ENCODE data around the gene ENKUR.
A peak's percentile ranks its signal among the peaks of the same experiment; 100 is the strongest.
"Not testable (repeated sequence)": the region's sequence is repeated elsewhere in the genome, so short reads cannot be mapped to it uniquely, and the experiment has no call there.

Gene ENKUR

GRCh38 chr10:24959382-24959730 lies 56.6 kb downstream of the ENKUR start:
- Histone ChIP-seq H3K4me1 (ENCODE audit: control insufficient read depth, insufficient read depth, low read length, poor library complexity, severe bottlenecking) (no peaks in the 10 kb centered on the region), H3K9me3 (ENCODE audit: control insufficient read depth, low read length) (no peaks in the 10 kb centered on the region), H3K36me3 (ENCODE audit: control insufficient read depth, insufficient read depth, low read length) (no peaks in the 10 kb centered on the region), H3K4me3 (ENCODE audit: extremely low read depth, insufficient read depth, low read length, poor library complexity, severe bottlenecking) (no peak overlapping the region), H3K27ac (ENCODE audit: low read depth, low read length, severe bottlenecking) (no peak overlapping the region)
- 67% methylated on average over 1 of the region's 3 CpGs; no CpG with 5 or more reads in 1 of the 2 experiments for WGBS, 2 experiments (ENCODE audit: insufficient coverage in 2 of 2)

GRCh38 chr10:24958721-24959381 lies 57.1 kb downstream of the ENKUR start:
- Histone ChIP-seq H3K4me1 (ENCODE audit: control insufficient read depth, insufficient read depth, low read length, poor library complexity, severe bottlenecking) (no peaks in the 10 kb centered on the region), H3K4me3 (ENCODE audit: extremely low read depth, insufficient read depth, low read length, poor library complexity, severe bottlenecking) (no peak overlapping the region), H3K27ac (ENCODE audit: low read depth, low read length, severe bottlenecking) (peak overlapping the region; percentile 24), H3K9me3 (ENCODE audit: control insufficient read depth, low read length) (no peaks in the 10 kb centered on the region), H3K36me3 (ENCODE audit: control insufficient read depth, insufficient read depth, low read length) (no peaks in the 10 kb centered on the region)
- WGBS, 2 experiments (ENCODE audit: insufficient coverage in 2 of 2): 87 to 91% methylated on average over 5 of the region's 5 CpGs

- Histone ChIP-seq H3K4me1 (ENCODE audit: control insufficient read depth, insufficient read depth, low read length, poor library complexity, severe bottlenecking) (no peaks in the 10 kb centered on the region), H3K9me3 (ENCODE audit: control insufficient read depth, low read length) (no peaks in the 10 kb centered on the region), H3K36me3 (ENCODE audit: control insufficient read depth, insufficient read depth, low read length) (no peaks in the 10 kb centered on the region), H3K4me3 (ENCODE audit: extremely low read depth, insufficient read depth, low read length, poor library complexity, severe bottlenecking) (no peak overlapping the region), H3K27ac (ENCODE audit: low read depth, low read length, severe bottlenecking) (peak overlapping the region; percentile 24)
- WGBS, 2 experiments (ENCODE audit: insufficient coverage in 2 of 2): 92% methylated on average over 2 of the region's 4 CpGs; no CpG with 5 or more reads in 1 of the 2 experiments
Observed at GRCh38 chr10:24958091-24958720, 57.8 kb downstream of the ENKUR start.

- 83 to 100% methylated on average over 1 to 3 of the region's 6 CpGs for WGBS, 2 experiments (ENCODE audit: insufficient coverage in 2 of 2)
- H3K4me1 ChIP-seq (ENCODE audit: control insufficient read depth, insufficient read depth, low read length, poor library complexity, severe bottlenecking); H3K27ac ChIP-seq (ENCODE audit: low read depth, low read length, severe bottlenecking); H3K4me3 ChIP-seq (ENCODE audit: extremely low read depth, insufficient read depth, low read length, poor library complexity, severe bottlenecking); H3K9me3 ChIP-seq (ENCODE audit: control insufficient read depth, low read length); H3K36me3 ChIP-seq (ENCODE audit: control insufficient read depth, insufficient read depth, low read length): not testable (repeated sequence)
Observed at GRCh38 chr10:24957624-24958051, 58.3 kb downstream of the ENKUR start.

GRCh38 chr10:24953675-24954074 lies 62.3 kb downstream of the ENKUR start:
- H3K27ac ChIP-seq (ENCODE audit: low read depth, low read length, severe bottlenecking): no peak overlapping the region
- no peaks in the 10 kb centered on the region for H3K4me1 ChIP-seq (ENCODE audit: control insufficient read depth, insufficient read depth, low read length, poor library complexity, severe bottlenecking)
- no peaks in the 10 kb centered on the region for H3K9me3 ChIP-seq (ENCODE audit: control insufficient read depth, low read length)
- H3K4me3 ChIP-seq (ENCODE audit: extremely low read depth, insufficient read depth, low read length, poor library complexity, severe bottlenecking): no peak overlapping the region
- 85 to 89% methylated on average over 5 to 9 of the region's 11 CpGs for WGBS, 2 experiments (ENCODE audit: insufficient coverage in 2 of 2)
- no peaks in the 10 kb centered on the region for H3K36me3 ChIP-seq (ENCODE audit: control insufficient read depth, insufficient read depth, low read length)

GRCh38 chr10:24952707-24953645 lies 63.0 kb downstream of the ENKUR start:
- H3K9me3 ChIP-seq (ENCODE audit: control insufficient read depth, low read length): no peaks in the 10 kb centered on the region
- 6 to 9% methylated on average over 21 to 37 of the region's 53 CpGs for WGBS, 2 experiments (ENCODE audit: insufficient coverage in 2 of 2)
- H3K36me3 ChIP-seq (ENCODE audit: control insufficient read depth, insufficient read depth, low read length): no peaks in the 10 kb centered on the region
- peak overlapping the region; percentile 39 for H3K4me3 ChIP-seq (ENCODE audit: extremely low read depth, insufficient read depth, low read length, poor library complexity, severe bottlenecking)
- peak overlapping the region; percentile 79 for H3K27ac ChIP-seq (ENCODE audit: low read depth, low read length, severe bottlenecking)
- no peaks in the 10 kb centered on the region for H3K4me1 ChIP-seq (ENCODE audit: control insufficient read depth, insufficient read depth, low read length, poor library complexity, severe bottlenecking)

GRCh38 chr10:24952143-24952706 lies 63.7 kb downstream of the ENKUR start, which contains the start of gene PRTFDC1:
Gene PRTFDC1, minus strand, starts transcription at chr10:24952606. Its CDS starts 31 bp downstream, at chr10:24952575.
- H3K4me3 ChIP-seq (ENCODE audit: extremely low read depth, insufficient read depth, low read length, poor library complexity, severe bottlenecking): peak within 1 kb of the TSS; percentile 39
- no peaks in the 10 kb centered on the region for H3K36me3 ChIP-seq (ENCODE audit: control insufficient read depth, insufficient read depth, low read length)

GRCh38 chr10:24951201-24952142 lies 64.5 kb downstream of the ENKUR start:
- 30 to 38% methylated on average over 7 of the region's 10 CpGs for WGBS, 2 experiments (ENCODE audit: insufficient coverage in 2 of 2)
- peaks cover 9% of the 10 kb centered on the region for H3K4me1 ChIP-seq (ENCODE audit: control insufficient read depth, insufficient read depth, low read length, poor library complexity, severe bottlenecking)
- no peaks in the 10 kb centered on the region for H3K36me3 ChIP-seq (ENCODE audit: control insufficient read depth, insufficient read depth, low read length)
- peak overlapping the region; percentile 39 for H3K4me3 ChIP-seq (ENCODE audit: extremely low read depth, insufficient read depth, low read length, poor library complexity, severe bottlenecking)
- peak overlapping the region; percentile 79 for H3K27ac ChIP-seq (ENCODE audit: low read depth, low read length, severe bottlenecking)
- no peaks in the 10 kb centered on the region for H3K9me3 ChIP-seq (ENCODE audit: control insufficient read depth, low read length)

More at GRCh38 chr10:24952143-24952706, 63.7 kb downstream of the ENKUR start, which contains the start of gene PRTFDC1:
- no peaks in the 10 kb centered on the region for H3K9me3 ChIP-seq (ENCODE audit: control insufficient read depth, low read length)
- WGBS, 2 experiments (ENCODE audit: insufficient coverage in 2 of 2): 4 to 6% methylated on average over 24 to 31 of the region's 56 CpGs
- peak within 1 kb of the TSS; percentile 79 for H3K27ac ChIP-seq (ENCODE audit: low read depth, low read length, severe bottlenecking)
- H3K4me1 ChIP-seq (ENCODE audit: control insufficient read depth, insufficient read depth, low read length, poor library complexity, severe bottlenecking): peaks cover 7% of the 10 kb centered on the region

GRCh38 chr10:24950439-24950838 lies 65.5 kb downstream of the ENKUR start:
- Histone ChIP-seq H3K4me1 (ENCODE audit: control insufficient read depth, insufficient read depth, low read length, poor library complexity, severe bottlenecking) (peaks cover 9% of the 10 kb centered on the region), H3K9me3 (ENCODE audit: control insufficient read depth, low read length) (no peaks in the 10 kb centered on the region), H3K27ac (ENCODE audit: low read depth, low read length, severe bottlenecking) (no peak overlapping the region), H3K36me3 (ENCODE audit: control insufficient read depth, insufficient read depth, low read length) (no peaks in the 10 kb centered on the region), H3K4me3 (ENCODE audit: extremely low read depth, insufficient read depth, low read length, poor library complexity, severe bottlenecking) (no peak overlapping the region)
- 63 to 93% methylated on average over 2 to 4 of the region's 5 CpGs for WGBS, 2 experiments (ENCODE audit: insufficient coverage in 2 of 2)
